GM12892 (cell line): ENCODE results near the gene BORCS6.
A peak's percentile ranks its signal among the peaks of the same experiment; 100 is the strongest.

Source experiments
- DNase-seq: peaks from one replicate; pipeline ENCODE4 v3.0.0; 2011; ENCODE audit not compliant: insufficient read length
- FAIRE-seq: peaks from 2 replicates; lab custom pipeline; 2011; peaks lifted over from hg19 to GRCh38; lab: Jason Lieb, UNC
- POLR2A ChIP-seq: IDR thresholded peaks from 2 replicates; pipeline ENCODE4 v1.6.1; 2011; ENCODE audit warnings: low read depth, low read length, control low read depth
- POLR2AphosphoS5 ChIP-seq: IDR thresholded peaks from 2 replicates; pipeline ENCODE4 v1.6.1; 2011; ENCODE audit warnings: low read depth, low read length, control low read depth
- TAF1 ChIP-seq: IDR thresholded peaks from 2 replicates; pipeline ENCODE4 v1.6.1; 2011; ENCODE audit warnings: low read depth, mild to moderate bottlenecking, control low read depth, low read length, borderline replicate concordance

Gene BORCS6

GRCh38 chr17:8209907-8210760 is 20.2 kb upstream of the BORCS6 start, which contains the start of gene AURKB:
AURKB (minus strand) TSS chr17:8210575; CDS start chr17:8210224, 351 bp downstream.
- TF ChIP-seq POLR2A: peak; percentile 85
- TF ChIP-seq POLR2AphosphoS5: peak; percentile 90
- peak; percentile 72; the same call in 1 of the 2 replicates for TF ChIP-seq TAF1
- FAIRE-seq: peak; percentile 97
- peak; percentile 97 for DNase-seq

- no peak for TF ChIP-seq TAF1
- TF ChIP-seq POLR2AphosphoS5: no peak
- no peak; the same call in 1 of the 2 replicates for TF ChIP-seq POLR2A
- no peak for DNase-seq
- FAIRE-seq: no peak
Measured at GRCh38 chr17:8206536-8206935, 16.6 kb upstream of the BORCS6 start.

- peak; percentile 56 for TF ChIP-seq POLR2AphosphoS5
- peak; percentile 17; the same call in 1 of the 2 replicates for TF ChIP-seq POLR2A
- TF ChIP-seq TAF1: no peak
- DNase-seq (no peak), FAIRE-seq (no peak)
Measured at GRCh38 chr17:8204761-8205555, 15.0 kb upstream of the BORCS6 start.

GRCh38 chr17:8192070-8192815 is 2.3 kb upstream of the BORCS6 start:
- TF ChIP-seq POLR2A: peak; percentile 74
- peak; percentile 62 for TF ChIP-seq POLR2AphosphoS5
- TF ChIP-seq TAF1: no peak
- no peak for DNase-seq
- peak; percentile 97 for FAIRE-seq

GRCh38 chr17:8190506-8190905 is 526 bp upstream of the BORCS6 start:
- TF ChIP-seq POLR2A: no peak
- no peak for TF ChIP-seq TAF1
- TF ChIP-seq POLR2AphosphoS5: no peak
- FAIRE-seq: no peak
- no peak for DNase-seq

GRCh38 chr17:8189041-8189710 is 804 bp downstream of the BORCS6 start:
- DNase-seq: no peak
- peak; percentile 48 for FAIRE-seq
- no peak for TF ChIP-seq POLR2A
- TF ChIP-seq TAF1: no peak

GRCh38 chr17:8188263-8188839 is 1.6 kb downstream of the BORCS6 start:
- no peak for TF ChIP-seq POLR2AphosphoS5
- no peak for TF ChIP-seq TAF1
- FAIRE-seq: no peak
- DNase-seq: no peak

- FAIRE-seq: peak; percentile 9
- no peak for DNase-seq
- no peak for TF ChIP-seq TAF1
- peak; percentile 40; the same call in 1 of the 2 replicates for TF ChIP-seq POLR2AphosphoS5
- peak; percentile 69 for TF ChIP-seq POLR2A
Measured at GRCh38 chr17:8187517-8188262, 2.3 kb downstream of the BORCS6 start.

- FAIRE-seq (peak; percentile 93), DNase-seq (no peak)
- TF ChIP-seq POLR2A (no peak), TAF1 (no peak), POLR2AphosphoS5 (no peak)
Measured at GRCh38 chr17:8186787-8187516, 3.0 kb downstream of the BORCS6 start.
